GM23248 (cell line): ENCODE data around the gene SLC6A20.

Experiments
- EZH2 ChIP-seq: fragments of 200-600 bp; sonication (generic); IDR thresholded peaks from 2 replicates; pipeline ENCODE4 v1.6.1; 2018; ENCODE audit warnings: antibody characterized with exemption, mild to moderate bottlenecking; ENCODE audit not compliant: insufficient read depth, poor library complexity, severe bottlenecking
- EZH2phosphoT487 ChIP-seq: fragments of 200-600 bp; sonication (generic); IDR thresholded peaks from 2 replicates; pipeline ENCODE4 v1.6.1; 2018; ENCODE audit warnings: antibody characterized with exemption, moderate library complexity, mild to moderate bottlenecking, low read depth; ENCODE audit not compliant: insufficient read depth

- TF ChIP-seq EZH2phosphoT487: no peak
- TF ChIP-seq EZH2: no peak
These were observed 55.1 kb downstream of the SLC6A20 start for GRCh38 chr3:45741247-45741646.
